Epithelial cell of proximal tubule (primary cell): ENCODE measurements around the gene LIF. TPM values are rescaled to one million over a fixed set of nuclear protein-coding genes. Genes with fewer than 3 reads are reported as not detected.

Experiments used
- DNase-seq: peaks from one replicate; pipeline ENCODE4 v3.0.0-alpha.2; 2011; ENCODE audit warnings: low read depth
- H3K4me3 ChIP-seq: 2 replicates; pipeline ENCODE4 v1.5.1; 2011; ENCODE audit warnings: low read depth, mild to moderate bottlenecking, low read length
- total RNA-seq: library from RNA; depleted of rRNA; stranded (reverse); fragments of >200 nt; gene quantifications from 2 replicates; pipeline ENCODE4 v1.2.3, GENCODE V29; 2015
- TF ChIP-seq, protein P1 (sequence below): conservative IDR thresholded peaks from 2 replicates; pipeline ENCODE4 v1.5.1; 2012; ENCODE audit warnings: low read depth, mild to moderate bottlenecking, low read length

The LIF gene
- total RNA-seq, 1 donor from 2014 or later = 48.7 TPM

GRCh38 chr22:30224161-30224857, 22.2 kb downstream of the LIF start:
- DNase-seq = no peak
- TF ChIP-seq, protein P1, sequence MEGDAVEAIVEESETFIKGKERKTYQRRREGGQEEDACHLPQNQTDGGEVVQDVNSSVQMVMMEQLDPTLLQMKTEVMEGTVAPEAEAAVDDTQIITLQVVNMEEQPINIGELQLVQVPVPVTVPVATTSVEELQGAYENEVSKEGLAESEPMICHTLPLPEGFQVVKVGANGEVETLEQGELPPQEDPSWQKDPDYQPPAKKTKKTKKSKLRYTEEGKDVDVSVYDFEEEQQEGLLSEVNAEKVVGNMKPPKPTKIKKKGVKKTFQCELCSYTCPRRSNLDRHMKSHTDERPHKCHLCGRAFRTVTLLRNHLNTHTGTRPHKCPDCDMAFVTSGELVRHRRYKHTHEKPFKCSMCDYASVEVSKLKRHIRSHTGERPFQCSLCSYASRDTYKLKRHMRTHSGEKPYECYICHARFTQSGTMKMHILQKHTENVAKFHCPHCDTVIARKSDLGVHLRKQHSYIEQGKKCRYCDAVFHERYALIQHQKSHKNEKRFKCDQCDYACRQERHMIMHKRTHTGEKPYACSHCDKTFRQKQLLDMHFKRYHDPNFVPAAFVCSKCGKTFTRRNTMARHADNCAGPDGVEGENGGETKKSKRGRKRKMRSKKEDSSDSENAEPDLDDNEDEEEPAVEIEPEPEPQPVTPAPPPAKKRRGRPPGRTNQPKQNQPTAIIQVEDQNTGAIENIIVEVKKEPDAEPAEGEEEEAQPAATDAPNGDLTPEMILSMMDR = no peak
- no peak overlapping the region for H3K4me3 ChIP-seq

- TF ChIP-seq, protein P1 = no peak
- no peak for DNase-seq
- no peak overlapping the region for H3K4me3 ChIP-seq
Measured at GRCh38 chr22:30223303-30223702, 23.3 kb downstream of the LIF start.

GRCh38 chr22:30222321-30222720, 24.2 kb downstream of the LIF start:
- DNase-seq = no peak
- H3K4me3 ChIP-seq = no peak overlapping the region
- TF ChIP-seq, protein P1 = no peak

DNA sequence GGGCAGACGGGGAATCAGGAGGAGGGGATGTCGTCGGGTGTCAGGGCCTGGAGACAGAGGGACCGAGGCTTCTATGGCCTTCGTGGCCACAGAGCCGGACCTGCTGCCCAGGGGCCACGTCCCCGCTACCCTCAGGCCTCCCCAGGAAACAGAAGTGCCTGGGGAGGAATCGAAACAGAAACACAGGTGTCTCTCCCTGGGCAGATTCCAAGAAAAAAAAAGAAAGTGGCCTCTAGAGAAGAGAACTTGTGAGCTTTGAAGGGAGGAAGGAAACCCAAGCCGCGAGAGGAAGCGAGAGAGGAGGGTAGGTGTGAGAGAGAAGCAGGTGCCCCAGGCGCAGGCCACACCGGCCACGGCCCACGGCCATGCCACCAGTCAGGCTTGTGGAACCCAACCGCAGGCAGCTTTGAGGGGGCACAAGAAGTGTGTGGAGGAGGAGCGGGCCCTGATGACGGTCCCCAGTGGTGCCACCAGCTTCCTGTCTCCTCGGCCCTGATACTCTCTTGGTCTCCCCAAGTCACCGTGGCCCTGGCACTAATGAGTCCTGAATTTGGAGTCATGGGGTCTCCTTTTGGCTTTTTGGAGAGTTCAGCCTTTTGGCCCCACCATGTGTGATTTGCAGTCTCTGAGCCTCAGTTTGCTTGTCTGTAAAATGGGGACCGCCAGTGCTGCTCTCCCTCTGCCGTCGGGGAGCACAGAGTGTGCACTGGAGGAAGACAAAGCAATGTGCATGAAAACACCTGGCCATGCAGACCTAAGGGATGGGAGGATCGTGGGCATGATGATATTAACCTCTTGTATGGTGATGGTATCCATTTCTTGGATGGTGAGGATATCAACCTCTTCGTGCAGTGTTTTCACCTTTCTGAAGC, 25.2 kb downstream of the LIF start:
- TF ChIP-seq, protein P1 = no peak
- no peak for DNase-seq
- H3K4me3 ChIP-seq = no peak overlapping the region

- TF ChIP-seq, protein P1 = no peak
- no peak for DNase-seq
- no peak overlapping the region for H3K4me3 ChIP-seq
Measured at GRCh38 chr22:30220338-30221012, 26.1 kb downstream of the LIF start.

GRCh38 chr22:30219668-30220278, 26.8 kb downstream of the LIF start:
- no peak overlapping the region for H3K4me3 ChIP-seq
- no peak for DNase-seq
- TF ChIP-seq, protein P1 = no peak
